GM23338 (cell line): ENCODE measurements around the gene VWCE. TPM values are rescaled to one million over a fixed set of nuclear protein-coding genes. Genes with fewer than 3 reads are reported as not detected.
"Not testable (repeated sequence)": the region's sequence is repeated elsewhere in the genome, so short reads cannot be mapped to it uniquely, and the experiment has no call there.

Experiments used
- ATAC-seq: fragments of 200-7000 bp; cut with Tn5 transposase; 3 replicates; pipeline ENCODE4 v1.9.1; 2020
- DNase-seq: peaks from one replicate; pipeline ENCODE4 v3.0.0-alpha.2; 2015; ENCODE audit warnings: low spot score
- H2AFZ ChIP-seq: fragments of 200-600 bp; sonication (generic); 2 replicates; pipeline ENCODE4 v1.8.0; 2016; ENCODE audit warnings: antibody characterized with exemption, mild to moderate bottlenecking, moderate library complexity
- H3F3A ChIP-seq: fragments of 200-600 bp; sonication (generic); replicated peaks from 2 replicates; pipeline ENCODE4 v1.8.0; 2017; ENCODE audit warnings: antibody characterized with exemption, mixed run types, low read depth
- H3K27ac ChIP-seq: fragments of 200-600 bp; sonication (generic); 2 replicates; pipeline ENCODE4 v1.6.1; 2016; ENCODE audit warnings: low read depth
- H3K27me3 ChIP-seq: fragments of 200-600 bp; sonication (generic); 2 replicates; pipeline ENCODE4 v1.8.0; 2016; ENCODE audit warnings: mild to moderate bottlenecking, mixed run types, moderate library complexity; ENCODE audit not compliant: insufficient read depth
- H3K36me3 ChIP-seq: fragments of 200-600 bp; sonication (generic); 2 replicates; pipeline ENCODE4 v1.8.0; 2016; ENCODE audit warnings: mild to moderate bottlenecking; ENCODE audit not compliant: insufficient read depth
- H3K4me1 ChIP-seq: fragments of 200-600 bp; sonication (generic); 2 replicates; pipeline ENCODE4 v1.8.0; 2016; ENCODE audit warnings: mild to moderate bottlenecking, moderate library complexity; ENCODE audit not compliant: insufficient read depth
- H3K4me2 ChIP-seq: fragments of 200-600 bp; sonication (generic); 2 replicates; pipeline ENCODE4 v1.7.1; 2017; ENCODE audit warnings: mixed run types
- H3K4me3 ChIP-seq: fragments of 200-600 bp; sonication (generic); 2 replicates; pipeline ENCODE4 v1.6.1; 2016; ENCODE audit warnings: mixed run types
- H3K79me2 ChIP-seq: fragments of 200-600 bp; sonication (generic); replicated peaks from 2 replicates; pipeline ENCODE4 v1.8.0; 2017; ENCODE audit warnings: mild to moderate bottlenecking; ENCODE audit not compliant: insufficient read depth
- H3K9me2 ChIP-seq: fragments of 200-600 bp; sonication (generic); 2 replicates; pipeline ENCODE4 v1.8.0; 2017; ENCODE audit not compliant: insufficient read depth
- H4K20me1 ChIP-seq: fragments of 200-600 bp; sonication (generic); replicated peaks from 2 replicates; pipeline ENCODE4 v1.8.0; 2017; ENCODE audit warnings: mild to moderate bottlenecking; ENCODE audit not compliant: insufficient read depth
- H3K27ac Mint-ChIP-seq: 2 replicates; pipeline ENCODE4 v1.8.0; 2020; ENCODE audit warnings: inconsistent platforms, mild to moderate bottlenecking, moderate library complexity, mixed read lengths
- H3K27me3 Mint-ChIP-seq: 3 replicates; pipeline ENCODE4 v1.8.0; 2022; ENCODE audit warnings: low read depth, mild to moderate bottlenecking, moderate library complexity, mixed read lengths, inconsistent platforms; ENCODE audit not compliant: insufficient read depth, poor library complexity
- H3K36me3 Mint-ChIP-seq: 3 replicates; pipeline ENCODE4 v1.8.0; 2021; ENCODE audit warnings: low read depth, mild to moderate bottlenecking, inconsistent platforms, moderate library complexity, mixed read lengths
- H3K4me1 Mint-ChIP-seq: 3 replicates; pipeline ENCODE4 v1.8.0; 2020; ENCODE audit warnings: mild to moderate bottlenecking, inconsistent platforms, mixed read lengths
- H3K4me3 Mint-ChIP-seq: 3 replicates; pipeline ENCODE4 v1.8.0; 2021; ENCODE audit warnings: moderate library complexity, mild to moderate bottlenecking, inconsistent platforms, mixed read lengths
- H3K9me3 Mint-ChIP-seq: 3 replicates; pipeline ENCODE4 v1.8.0; 2020; ENCODE audit warnings: moderate library complexity, mild to moderate bottlenecking, inconsistent platforms, mixed read lengths
- polyA plus RNA-seq: library from polyadenylated mRNA; unstranded; fragments of >200 nt; fragmentation: Nextera tagmentation; extraction: Ambion mirVana; gene quantifications from 2 replicates; pipeline ENCODE4 v1.2.1, GENCODE V29; 2016
- total RNA-seq: library from RNA; depleted of rRNA; stranded (reverse); fragments of >200 nt; shearing (Covaris generic); gene quantifications from 2 replicates; pipeline ENCODE4 v1.2.3, GENCODE V29; 2014

Gene VWCE
- total and polyA plus RNA-seq, 2 experiments from 2014 or later = 9.9 to 16.9 TPM

GRCh38 chr11:61226457-61227137 is 68.5 kb downstream of the VWCE start:
- H4K20me1 ChIP-seq, H2AFZ ChIP-seq, H3K4me2 ChIP-seq, H3K27ac Mint-ChIP-seq, H3F3A ChIP-seq, H3K36me3 ChIP-seq, H3K79me2 ChIP-seq, H3K4me1 Mint-ChIP-seq, H3K4me3 ChIP-seq, H3K4me3 Mint-ChIP-seq, H3K36me3 Mint-ChIP-seq, H3K27me3 ChIP-seq, H3K4me1 ChIP-seq, H3K9me2 ChIP-seq, H3K27ac ChIP-seq, ATAC-seq, DNase-seq, H3K27me3 Mint-ChIP-seq, H3K9me3 Mint-ChIP-seq: not testable (repeated sequence)

GRCh38 chr11:61222692-61223091 is 72.4 kb downstream of the VWCE start:
- H3K79me2 ChIP-seq, H3K4me3 Mint-ChIP-seq, H3K27ac Mint-ChIP-seq, H3K36me3 Mint-ChIP-seq, H3K27ac ChIP-seq, H4K20me1 ChIP-seq, H3K27me3 ChIP-seq, H3F3A ChIP-seq, H3K4me1 ChIP-seq, H3K4me1 Mint-ChIP-seq, H3K9me3 Mint-ChIP-seq, ATAC-seq, H3K4me2 ChIP-seq, H2AFZ ChIP-seq, H3K36me3 ChIP-seq, H3K9me2 ChIP-seq, DNase-seq, H3K4me3 ChIP-seq, H3K27me3 Mint-ChIP-seq: not testable (repeated sequence)

- not testable (repeated sequence) for H3K27me3 ChIP-seq, H3K4me3 ChIP-seq, H3K4me2 ChIP-seq, H3F3A ChIP-seq, H3K36me3 ChIP-seq, DNase-seq, H3K27ac ChIP-seq, H3K27me3 Mint-ChIP-seq, H3K4me1 Mint-ChIP-seq, H3K36me3 Mint-ChIP-seq, H3K4me1 ChIP-seq, H3K9me2 ChIP-seq, H4K20me1 ChIP-seq, H2AFZ ChIP-seq, H3K9me3 Mint-ChIP-seq, H3K27ac Mint-ChIP-seq, H3K79me2 ChIP-seq, H3K4me3 Mint-ChIP-seq
- ATAC-seq = peak; percentile 68
Observed at GRCh38 chr11:61222047-61222446, 73.1 kb downstream of the VWCE start, which contains the start of gene PGA4. TSS of gene PGA4 (plus strand) at chr11:61222347. CDS start at chr11:61222401, 54 bp downstream.

GRCh38 chr11:61219016-61219415 is 76.1 kb downstream of the VWCE start:
- H3K36me3 ChIP-seq, H3K9me2 ChIP-seq, H3K4me1 ChIP-seq, H3K27me3 ChIP-seq, H3K4me3 ChIP-seq, H3K4me3 Mint-ChIP-seq, H3K4me1 Mint-ChIP-seq, H3K9me3 Mint-ChIP-seq, H3K27ac ChIP-seq, DNase-seq, H3F3A ChIP-seq, H3K36me3 Mint-ChIP-seq, H3K27me3 Mint-ChIP-seq, H2AFZ ChIP-seq, H4K20me1 ChIP-seq, H3K27ac Mint-ChIP-seq, H3K79me2 ChIP-seq, ATAC-seq, H3K4me2 ChIP-seq: not testable (repeated sequence)

- H3K27me3 Mint-ChIP-seq, H2AFZ ChIP-seq, H3K9me2 ChIP-seq, H3K27ac Mint-ChIP-seq, H3K4me3 ChIP-seq, H3K4me2 ChIP-seq, H3K9me3 Mint-ChIP-seq, H3K4me1 Mint-ChIP-seq, H3K27ac ChIP-seq, H3K27me3 ChIP-seq, H3K4me3 Mint-ChIP-seq, ATAC-seq, H3K79me2 ChIP-seq, DNase-seq, H3K4me1 ChIP-seq, H3K36me3 Mint-ChIP-seq, H3K36me3 ChIP-seq, H4K20me1 ChIP-seq, H3F3A ChIP-seq: not testable (repeated sequence)
Observed at GRCh38 chr11:61218306-61218705, 76.8 kb downstream of the VWCE start.

GRCh38 chr11:61213711-61214324 is 81.3 kb downstream of the VWCE start:
- H3K9me3 Mint-ChIP-seq, ATAC-seq: not testable (repeated sequence)

More at GRCh38 chr11:61213711-61214324, 81.3 kb downstream of the VWCE start:
- H3K4me3 ChIP-seq, H3F3A ChIP-seq, H3K36me3 Mint-ChIP-seq, H3K4me3 Mint-ChIP-seq, H3K79me2 ChIP-seq, H3K27ac ChIP-seq, H3K27me3 ChIP-seq, H3K9me2 ChIP-seq, H3K27me3 Mint-ChIP-seq, H3K4me1 ChIP-seq, H3K4me1 Mint-ChIP-seq, H3K27ac Mint-ChIP-seq, H3K36me3 ChIP-seq, H3K4me2 ChIP-seq, DNase-seq, H2AFZ ChIP-seq, H4K20me1 ChIP-seq: not testable (repeated sequence)
